ENCODE data around the gene STPG4. TPM values are rescaled to one million over a fixed set of nuclear protein-coding genes. Genes with fewer than 3 reads are reported as not detected.

STPG4 gene
- polyA plus RNA-seq, 1 of the 3 experiments (the other 2 are of a cell fraction): 0.20 TPM

DNA sequence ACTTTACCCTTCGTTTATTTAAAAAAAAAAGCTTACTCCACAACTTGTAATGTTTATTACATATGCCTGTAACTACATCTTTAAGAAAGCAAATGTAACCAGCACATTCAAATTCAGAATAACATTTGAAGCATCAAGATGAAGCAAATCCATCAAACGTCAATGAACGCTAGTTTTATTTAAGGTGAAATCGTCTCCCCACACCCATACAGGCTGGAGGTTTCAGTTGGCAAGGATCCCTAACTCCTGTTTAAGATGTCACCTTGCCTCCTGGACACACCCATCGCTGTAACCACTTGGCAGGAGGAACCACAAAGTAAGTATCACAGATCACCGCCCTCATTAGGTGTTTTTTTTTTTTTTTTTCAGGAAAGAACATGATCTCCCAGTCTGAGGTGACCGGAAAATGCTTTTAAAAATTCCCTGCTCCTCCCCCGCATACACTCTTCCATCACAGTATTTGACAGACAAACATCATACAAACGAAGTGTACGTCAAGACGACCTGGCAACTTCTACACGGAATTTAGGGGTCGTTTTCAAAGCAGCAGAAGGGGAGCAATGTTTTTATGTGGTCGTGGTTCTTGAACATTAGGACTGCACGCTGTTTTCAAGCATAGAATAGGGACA, 19.7 kb upstream of the STPG4 start:
- DNase-seq: peak; percentile 38
- no peaks in the 10 kb centered on the region for H3K9me3 ChIP-seq
- peaks cover 22 to 39% of the 10 kb centered on the region in 2 experiments; a peak in 3 of 4 replicates for H3K4me1 ChIP-seq (ENCODE audit: control insufficient read depth in 1 of 2, insufficient read depth in 2 of 2, low read depth in 1 of 2, low read length in 1 of 2)
- H3K27ac ChIP-seq (ENCODE audit: low read depth in 2 of 2, low read length in 1 of 2): peak overlapping the region; percentile 98 to 100
- H3F3A ChIP-seq (replicated peaks; ENCODE audit: insufficient read depth): peaks cover 46% of the 10 kb centered on the region
- H3K79me2 ChIP-seq (ENCODE audit: insufficient read depth): peaks cover 71% of the 10 kb centered on the region
- H3K9ac ChIP-seq: peak overlapping the region; percentile 100
- ChIA-PET POLR2A (interaction anchor here (1.0 to 2.0 kb wide), 7 partner anchors 86 to 181 kb away, joined by 3 to 8 read pairs (median 5); no protein-coding TSS in a partner anchor), CTCF (interaction anchor here (0.6 to 2.8 kb wide), 7 partner anchors 20 to 1965 kb away, joined by 3 to 12 read pairs (median 3); partner anchors contain the start of gene STPG4)
- no peaks in the 10 kb centered on the region for H3K9me2 ChIP-seq
- peaks cover 38 to 45% of the 10 kb centered on the region in 2 experiments for H3K36me3 ChIP-seq (replicated peaks in 1 of 2; ENCODE audit: control insufficient read depth in 1 of 2, insufficient read depth in 2 of 2, low read length in 1 of 2)
- under 1% methylated on average over 15 of the region's 15 CpGs for WGBS (ENCODE audit: low lambda C conversion rate)
- no peak overlapping the region for H2AFZ ChIP-seq (ENCODE audit: low read depth)
- H4K20me1 ChIP-seq (ENCODE audit: insufficient read depth): peaks cover 55% of the 10 kb centered on the region
- H3K4me2 ChIP-seq: peak overlapping the region; percentile 85
- no peaks in the 10 kb centered on the region for H3K27me3 ChIP-seq (ENCODE audit: insufficient read depth)
- peak overlapping the region; percentile 100 for H3K4me3 ChIP-seq (ENCODE audit: low read depth in 2 of 2, low read length in 1 of 2)
- TF ChIP-seq, protein P1, sequence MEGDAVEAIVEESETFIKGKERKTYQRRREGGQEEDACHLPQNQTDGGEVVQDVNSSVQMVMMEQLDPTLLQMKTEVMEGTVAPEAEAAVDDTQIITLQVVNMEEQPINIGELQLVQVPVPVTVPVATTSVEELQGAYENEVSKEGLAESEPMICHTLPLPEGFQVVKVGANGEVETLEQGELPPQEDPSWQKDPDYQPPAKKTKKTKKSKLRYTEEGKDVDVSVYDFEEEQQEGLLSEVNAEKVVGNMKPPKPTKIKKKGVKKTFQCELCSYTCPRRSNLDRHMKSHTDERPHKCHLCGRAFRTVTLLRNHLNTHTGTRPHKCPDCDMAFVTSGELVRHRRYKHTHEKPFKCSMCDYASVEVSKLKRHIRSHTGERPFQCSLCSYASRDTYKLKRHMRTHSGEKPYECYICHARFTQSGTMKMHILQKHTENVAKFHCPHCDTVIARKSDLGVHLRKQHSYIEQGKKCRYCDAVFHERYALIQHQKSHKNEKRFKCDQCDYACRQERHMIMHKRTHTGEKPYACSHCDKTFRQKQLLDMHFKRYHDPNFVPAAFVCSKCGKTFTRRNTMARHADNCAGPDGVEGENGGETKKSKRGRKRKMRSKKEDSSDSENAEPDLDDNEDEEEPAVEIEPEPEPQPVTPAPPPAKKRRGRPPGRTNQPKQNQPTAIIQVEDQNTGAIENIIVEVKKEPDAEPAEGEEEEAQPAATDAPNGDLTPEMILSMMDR (IDR thresholded peaks at IDR 0.05): no peak
- TF ChIP-seq SMC3 (IDR thresholded peaks at IDR 0.05; ENCODE audit: low read depth, low read length) (peak; percentile 16), NFIC (IDR thresholded peaks at IDR 0.05; ENCODE audit: borderline replicate concordance) (peak; percentile 42; the same call in 1 of the 2 replicates), JUND (IDR thresholded peaks at IDR 0.05) (0 out of 2 replicates have a peak, but pooled peaks have one; percentile 38), POLR2AphosphoS5 (IDR thresholded peaks at IDR 0.05; ENCODE audit: low read depth, low read length) (peak; percentile 60), RAD21 (IDR thresholded peaks at IDR 0.05; ENCODE audit: low read length) (peak; percentile 26; the same call in 1 of the 2 replicates), USF1 (IDR thresholded peaks at IDR 0.05; ENCODE audit: borderline replicate concordance, low read depth) (no peak), FOXJ3 (CRISPR knock-in tag; IDR thresholded peaks at IDR 0.05) (no peak), GATA2 (CRISPR knock-in tag; IDR thresholded peaks at IDR 0.05) (no peak), IRF3 (IDR thresholded peaks at IDR 0.05; ENCODE audit: low read depth, low read length) (no peak), SIN3A (IDR thresholded peaks at IDR 0.05; ENCODE audit: borderline replicate concordance, low read depth, low read length) (peak; percentile 61; the same call in 1 of the 2 replicates), ZBTB33 (IDR thresholded peaks at IDR 0.05; ENCODE audit: borderline replicate concordance, low read depth) (no peak), TCF12 (IDR thresholded peaks at IDR 0.05) (peak; percentile 16; the same call in 1 of the 2 replicates), GABPA (IDR thresholded peaks at IDR 0.05; ENCODE audit: low read depth) (no peak; the same call in 1 of the 2 replicates), USF2 (IDR thresholded peaks at IDR 0.05; ENCODE audit: borderline replicate concordance, low read depth, low read length) (no peak), RCOR1 (IDR thresholded peaks at IDR 0.05; ENCODE audit: low read length) (no peak), MXI1 (IDR thresholded peaks at IDR 0.05; ENCODE audit: low read depth, low read length) (peak; percentile 24; the same call in 1 of the 2 replicates), ELF1 (IDR thresholded peaks at IDR 0.05) (no peak; the same call in 1 of the 2 replicates), MEF2A (IDR thresholded peaks at IDR 0.05; ENCODE audit: borderline replicate concordance, low read depth) (no peak), EZH2phosphoT487 (IDR thresholded peaks at IDR 0.05; ENCODE audit: borderline replicate concordance, low read depth) (no peak), TEAD4 (IDR thresholded peaks at IDR 0.05; ENCODE audit: borderline replicate concordance, insufficient read depth) (no peak), FOSL2 (IDR thresholded peaks at IDR 0.05; ENCODE audit: borderline replicate concordance, low read depth) (no peak)
- TF ChIP-seq, protein P2, sequence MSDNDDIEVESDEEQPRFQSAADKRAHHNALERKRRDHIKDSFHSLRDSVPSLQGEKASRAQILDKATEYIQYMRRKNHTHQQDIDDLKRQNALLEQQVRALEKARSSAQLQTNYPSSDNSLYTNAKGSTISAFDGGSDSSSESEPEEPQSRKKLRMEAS (IDR thresholded peaks at IDR 0.05; ENCODE audit: low read depth): no peak

Measured in SK-N-SH (cell line).